GM19452 (cell line): ENCODE measurements around the gene PTGR2.
"Not testable (repeated sequence)": the region's sequence is repeated elsewhere in the genome, so short reads cannot be mapped to it uniquely, and the experiment has no call there.

Source experiments
- ATAC-seq: cut with Tn5 transposase; IDR thresholded peaks from one replicate; pipeline ENCODE4 v1.9.1; 2021; ENCODE audit not compliant: unreplicated experiment

Gene PTGR2

DNA sequence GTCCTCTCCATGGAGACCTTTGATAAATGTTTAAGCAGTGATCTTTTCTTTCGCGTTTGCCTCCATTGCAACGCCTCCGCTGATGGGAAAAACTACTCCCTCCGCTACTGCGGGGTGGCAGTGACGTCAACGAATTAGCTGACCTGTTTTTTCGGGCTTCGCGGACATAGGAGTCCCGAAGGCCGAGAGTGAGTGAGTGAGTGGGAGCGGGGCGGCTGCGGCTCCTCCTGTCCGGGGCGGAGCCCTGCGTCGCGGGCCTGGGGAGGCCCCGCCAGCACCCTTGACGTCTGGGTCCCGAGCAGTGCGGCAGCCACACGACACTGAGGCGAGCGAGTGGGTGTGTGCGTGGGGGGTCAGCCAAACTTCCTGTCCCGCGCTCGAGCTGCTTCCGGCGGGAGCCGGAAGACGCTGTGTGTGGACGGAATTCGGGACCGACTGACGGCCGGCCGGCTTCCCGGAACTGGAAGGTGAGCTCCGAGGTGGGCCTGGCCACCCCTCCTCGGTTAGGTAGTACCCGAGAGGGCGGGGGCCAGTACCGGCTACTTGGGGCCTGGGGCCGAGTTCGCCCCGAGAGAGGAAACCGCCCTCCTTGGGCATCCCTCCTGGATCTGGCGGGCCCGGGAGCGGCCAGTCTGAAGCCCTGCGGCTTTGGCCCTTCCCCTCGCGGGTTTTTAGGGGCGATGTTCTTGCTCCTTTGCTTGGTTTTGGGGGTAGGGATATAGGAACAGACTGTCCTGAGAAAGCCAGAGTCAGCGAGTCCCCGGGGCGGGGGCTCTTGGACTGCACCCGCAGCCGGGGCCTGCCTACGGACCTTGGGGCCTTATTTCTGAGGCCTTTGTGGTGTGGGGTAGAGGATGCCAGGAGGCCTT, 35.1 kb downstream of the PTGR2 start, which contains the start of gene ZNF410:
Gene ZNF410, plus strand, starts transcription at position 411 of the 869 bp plus-strand sequence. CDS start 5,317 bp downstream, outside the sequence.
- peak; percentile 97 for ATAC-seq

DNA sequence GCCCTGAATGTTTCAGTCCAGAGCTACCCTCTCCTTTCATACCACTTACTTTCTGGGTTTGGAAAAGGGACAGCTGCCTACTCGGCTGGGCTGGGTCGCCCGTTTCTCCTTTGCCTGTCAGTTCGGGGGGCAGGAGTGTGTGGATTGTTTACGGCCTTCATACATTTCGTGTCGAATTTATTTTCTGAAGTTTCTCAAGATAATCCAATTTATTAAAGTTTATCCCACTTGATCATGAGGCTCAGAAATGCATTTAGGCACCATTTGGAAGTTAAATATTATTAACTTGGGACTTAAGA, 35.6 kb downstream of the PTGR2 start:
- no peak for ATAC-seq

DNA sequence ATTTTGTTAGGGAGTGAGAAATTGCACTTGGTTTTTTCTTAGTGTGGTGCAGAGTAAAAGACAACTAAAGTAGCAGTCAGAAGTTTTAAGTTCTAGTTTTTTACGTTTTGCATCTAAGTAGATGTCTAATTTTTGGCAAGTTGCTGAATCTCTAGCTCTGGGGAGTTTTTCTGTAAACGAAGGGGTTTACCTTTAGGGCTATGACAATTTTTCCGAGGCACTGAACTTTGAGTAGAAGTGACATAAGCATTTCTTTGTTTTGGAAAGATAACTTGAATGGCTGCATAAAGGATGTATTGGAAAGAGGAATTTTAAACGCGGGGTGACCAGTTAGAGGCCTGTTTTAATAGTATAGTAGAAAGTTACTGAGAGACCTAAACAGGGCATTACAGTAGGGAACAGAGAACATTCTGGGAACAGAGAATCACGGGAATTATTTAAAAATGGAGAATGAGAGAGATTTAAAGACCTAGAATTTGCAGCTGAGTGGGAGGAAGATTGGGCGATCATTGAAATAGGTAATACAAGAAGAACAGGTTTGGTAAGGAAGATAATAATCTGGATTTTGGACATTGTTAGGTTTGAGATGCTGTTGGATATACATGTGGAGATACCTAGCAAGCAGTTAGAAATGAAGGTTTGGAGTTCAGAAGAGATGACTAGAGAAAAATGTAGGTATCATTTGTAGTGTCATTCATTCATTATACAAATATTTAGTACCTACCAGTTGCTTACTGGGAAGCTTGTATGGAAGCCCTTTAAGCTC, 36.2 kb downstream of the PTGR2 start:
- ATAC-seq, result no peak

DNA sequence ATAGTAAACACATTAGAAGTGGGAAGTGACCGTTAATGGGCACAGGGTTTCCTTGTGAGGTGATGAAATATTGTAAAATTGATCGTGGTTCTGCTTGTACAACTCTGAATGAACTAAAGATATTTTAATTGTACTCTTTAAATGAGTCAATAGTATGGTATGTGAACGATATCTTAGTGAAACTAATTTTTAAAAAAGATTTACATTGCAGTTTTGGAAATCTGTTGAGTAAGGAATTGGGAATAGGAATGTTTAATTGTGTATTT, 36.8 kb downstream of the PTGR2 start:
- ATAC-seq, result no peak

DNA sequence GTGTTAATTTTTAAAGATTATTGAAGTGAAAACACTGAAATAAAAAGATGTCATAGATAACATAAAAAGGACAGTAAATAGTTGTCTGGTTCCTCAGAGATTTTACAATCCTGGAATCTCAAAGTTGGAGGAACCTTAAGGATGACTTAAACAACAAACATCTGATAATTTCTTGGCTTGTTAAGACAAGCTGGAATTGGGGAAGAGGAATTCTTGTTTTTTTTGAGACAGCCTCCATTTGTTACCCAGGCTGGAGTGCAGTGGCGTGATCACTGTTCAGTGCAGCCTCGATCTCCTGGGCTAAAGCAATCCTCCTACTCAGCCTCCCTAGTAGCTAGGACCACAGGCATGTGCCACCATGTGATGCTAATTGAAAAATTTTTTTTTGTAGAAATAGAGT, 37.3 kb downstream of the PTGR2 start:
- ATAC-seq, result no peak

DNA sequence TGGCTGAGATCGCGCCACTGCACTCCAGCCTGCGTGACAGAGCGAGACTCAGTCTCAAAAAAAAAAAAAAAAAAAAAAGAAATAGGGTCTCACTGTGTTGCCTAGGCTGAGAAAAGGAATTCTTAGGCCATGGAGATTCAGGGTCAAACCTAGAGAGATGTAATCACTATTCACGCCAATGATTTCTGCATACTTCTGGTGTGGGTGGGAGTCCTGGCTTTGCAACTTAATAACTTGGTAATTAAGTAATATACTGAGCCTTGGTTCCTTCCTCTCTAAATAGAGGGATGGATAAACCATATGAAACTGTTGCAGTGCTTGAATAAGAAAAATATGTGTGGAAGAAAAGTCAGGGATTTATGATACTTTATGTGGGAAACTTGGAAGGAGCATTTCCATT, 37.7 kb downstream of the PTGR2 start:
- ATAC-seq, result no peak

DNA sequence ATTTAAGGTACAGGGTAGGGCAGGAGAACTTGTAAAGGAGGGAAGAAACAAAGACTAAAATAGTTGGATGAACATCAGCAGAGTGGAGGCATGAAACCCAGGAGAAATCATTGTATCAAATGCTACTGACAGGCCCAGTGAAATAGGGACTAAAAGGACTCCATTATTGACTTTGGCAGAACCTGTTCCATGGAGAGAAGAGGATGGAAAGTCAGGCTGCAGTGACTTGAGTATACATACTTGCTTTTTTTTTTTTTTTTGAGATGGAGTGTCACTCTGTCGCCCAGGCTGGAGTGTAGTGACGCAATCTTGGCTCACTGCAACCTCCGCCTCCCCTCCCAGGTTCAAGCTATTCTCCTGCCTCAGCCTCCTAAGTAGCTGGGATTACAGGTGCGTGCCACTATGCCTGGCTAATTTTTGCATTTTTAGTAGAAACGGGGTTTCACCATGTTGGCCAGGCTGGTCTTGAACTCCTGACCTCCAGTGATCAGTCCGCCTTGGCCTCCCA, 42.6 kb downstream of the PTGR2 start:
- ATAC-seq, result not testable (repeated sequence)

DNA sequence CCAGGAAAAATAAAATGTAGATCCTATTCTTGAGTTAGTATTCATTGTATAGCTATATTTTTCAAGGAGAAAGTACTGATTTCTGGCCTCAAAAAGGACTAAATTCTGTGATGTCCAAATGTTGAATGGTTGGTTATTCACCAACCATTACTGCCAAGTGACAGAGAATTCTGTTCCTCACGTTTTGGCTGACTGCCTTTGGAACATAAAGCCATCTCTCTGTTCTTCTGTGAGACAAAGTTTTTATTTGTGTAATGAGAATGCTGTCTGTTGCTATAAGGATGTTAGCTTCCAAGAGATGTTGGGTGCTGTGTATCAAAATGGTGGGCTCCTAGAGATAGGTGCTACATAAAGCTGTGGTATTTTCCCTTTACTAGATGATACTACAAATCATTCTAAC, 44.3 kb downstream of the PTGR2 start:
- no peak for ATAC-seq

DNA sequence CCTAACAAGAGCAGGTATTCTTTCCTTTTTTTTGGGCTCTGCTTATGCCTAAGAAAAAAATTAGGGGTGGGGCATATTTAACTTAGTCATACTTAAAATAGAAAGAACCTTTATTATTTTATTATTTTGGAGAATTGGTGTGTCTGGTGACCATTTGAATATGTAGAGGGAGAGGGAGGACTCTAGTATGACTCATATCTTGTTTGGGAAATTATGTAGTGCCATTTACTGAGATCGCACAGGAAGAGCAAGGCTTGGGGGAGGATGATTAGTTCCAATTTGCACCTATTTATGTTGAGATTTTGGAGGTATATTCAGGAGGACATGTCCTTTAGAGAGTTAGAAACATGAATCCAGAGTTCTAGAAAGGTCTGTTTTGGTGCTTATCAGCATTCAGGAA, 44.9 kb downstream of the PTGR2 start:
- no peak for ATAC-seq

DNA sequence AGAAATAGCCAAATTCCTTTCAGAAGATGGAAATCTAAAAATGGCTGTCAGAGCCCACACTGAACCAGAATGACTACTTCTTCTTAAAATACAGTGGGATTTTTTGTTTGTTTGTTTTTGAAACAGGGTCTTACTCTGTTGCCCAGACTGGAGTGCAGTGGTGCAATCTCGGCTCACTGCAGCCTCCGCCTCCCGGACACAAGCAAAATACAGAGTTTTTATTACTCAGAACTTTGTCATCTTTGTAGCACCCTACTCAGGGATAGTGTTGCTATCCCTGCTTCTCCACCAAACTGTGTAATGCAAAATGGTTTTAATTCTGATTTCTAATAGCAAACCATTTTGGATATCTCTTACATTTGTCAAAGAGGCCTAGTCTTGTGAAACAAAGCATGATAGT, 51.4 kb downstream of the PTGR2 start:
- no peak for ATAC-seq

DNA sequence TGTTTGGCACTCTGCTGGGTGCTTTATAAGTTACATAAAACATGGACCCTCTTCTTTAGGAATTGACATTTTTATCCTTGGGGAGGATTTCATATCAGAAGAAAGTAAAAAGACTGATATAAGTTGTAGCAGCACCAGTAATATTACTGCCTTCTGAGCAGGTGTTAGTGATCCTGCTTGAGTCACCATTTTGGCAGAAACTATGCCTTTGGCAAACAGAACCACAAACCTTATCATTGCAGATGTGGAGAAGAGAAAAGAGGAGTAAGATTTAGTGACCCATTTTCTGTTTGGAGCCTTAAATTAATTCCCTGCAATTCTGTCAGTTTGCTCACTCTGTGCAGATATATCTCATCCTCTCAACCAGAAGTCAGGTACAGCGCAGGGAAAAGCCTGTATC, 58.0 kb downstream of the PTGR2 start:
- ATAC-seq, result no peak

DNA sequence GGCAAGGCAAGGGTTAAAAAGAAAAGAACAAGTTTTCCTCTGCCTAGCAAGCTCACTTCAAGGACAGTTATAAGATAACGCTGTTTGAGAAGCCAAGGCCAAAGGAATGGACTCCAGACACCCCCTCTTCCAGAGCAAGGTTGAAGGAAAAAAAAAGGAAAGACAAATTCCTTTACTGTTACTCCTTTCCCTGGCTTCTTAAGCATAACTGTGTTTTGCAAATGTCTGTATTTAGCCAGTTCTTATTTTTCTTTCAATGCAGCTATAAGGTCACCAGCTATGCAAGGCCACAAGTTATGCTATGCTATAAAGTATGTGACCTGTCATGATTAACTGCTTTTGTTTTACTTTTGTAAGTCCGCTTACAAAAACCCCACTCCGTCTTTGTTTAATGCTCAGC, 61.6 kb downstream of the PTGR2 start:
- ATAC-seq, result no peak

DNA sequence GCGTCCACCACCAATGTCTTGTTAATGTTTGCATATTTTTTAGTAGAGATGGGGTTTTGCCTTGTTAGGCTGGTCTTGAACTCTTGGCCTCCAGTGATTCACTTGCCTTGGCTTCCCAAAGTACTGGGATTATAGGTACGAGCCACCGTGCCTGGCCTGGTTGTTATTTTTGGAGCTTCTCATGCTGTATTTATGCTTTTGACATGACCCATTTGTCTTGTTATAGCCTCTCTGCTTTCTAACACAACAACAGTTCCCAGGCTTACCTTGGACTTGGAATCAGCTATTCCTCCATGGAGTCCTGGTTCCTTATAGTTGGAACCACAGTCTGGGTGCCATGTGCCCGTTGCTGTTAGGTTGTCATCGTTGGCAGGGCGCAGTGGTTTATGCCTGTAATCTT, 64.7 kb downstream of the PTGR2 start:
- no peak for ATAC-seq

DNA sequence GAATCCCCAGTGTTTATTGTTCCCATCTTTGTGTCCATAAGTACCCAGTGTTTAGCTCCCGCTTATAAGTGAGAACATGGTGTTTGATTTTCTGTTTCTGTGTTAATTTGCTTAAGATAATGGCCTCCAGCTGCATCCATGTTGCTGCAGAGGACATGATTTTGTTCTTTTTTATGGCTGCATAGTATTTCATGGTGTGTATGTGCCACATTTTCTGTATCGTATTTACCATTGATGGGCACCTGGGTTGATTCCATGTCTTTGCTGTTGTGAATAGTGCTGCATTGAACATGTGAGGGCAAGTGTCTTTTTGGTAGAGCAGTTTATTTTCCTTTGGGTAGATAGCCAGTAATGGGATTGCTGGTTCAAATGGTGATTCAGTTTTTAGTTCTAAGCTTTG, 67.8 kb downstream of the PTGR2 start:
- not testable (repeated sequence) for ATAC-seq

DNA sequence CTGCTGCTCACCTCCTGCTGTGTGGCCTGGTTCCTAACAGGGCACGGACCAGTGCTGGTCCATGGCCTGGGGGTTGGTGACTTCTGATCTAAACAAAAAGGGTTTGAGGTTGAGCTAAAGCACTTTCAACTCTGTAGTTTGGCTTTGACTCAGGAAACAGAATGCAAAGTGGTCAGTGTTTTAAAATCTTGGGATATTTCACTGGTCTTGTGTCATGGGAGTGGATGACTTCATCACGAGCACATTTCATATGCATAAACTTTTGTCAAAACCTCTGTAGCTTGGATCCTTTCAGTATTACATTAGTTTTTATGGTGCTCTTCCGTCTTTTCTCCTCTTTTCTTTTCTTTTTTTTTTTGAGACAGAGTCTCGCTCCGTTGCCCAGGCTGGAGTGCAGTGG, 72.7 kb downstream of the PTGR2 start:
- no peak for ATAC-seq
